Natural killer cell treated with Interleukin-12 subunit alpha and Interleukin-12 subunit beta and Interleukin-15 and Interleukin-18, amount 100 ng/mL, for 72 hours (primary cell): Measurements from ENCODE around the gene KCNK3. TPM values are rescaled to one million over a fixed set of nuclear protein-coding genes. Genes with fewer than 3 reads are reported as not detected.
"Not testable (repeated sequence)": the region's sequence is repeated elsewhere in the genome, so short reads cannot be mapped to it uniquely, and the experiment has no call there.

Experiments used
- ATAC-seq, 2 donors: fragments of 150-1000 bp; cut with Tn5 transposase in 1 of 2; sonication (Bioruptor Pico), chemical (Tn5 transposase) in 1 of 2; 2 replicates each; pipeline ENCODE4 v1.10.0; 2021
- DNase-seq: peaks from one replicate; pipeline ENCODE4 v3.0.0; 2022; ENCODE audit warnings: low spot score
- H3K27ac Mint-ChIP-seq, 2 donors: 1 replicate in 1 of 2; 2 replicates in 1 of 2; pipeline ENCODE4 v1.8.0; 2022; ENCODE audit warnings: mixed read lengths in 2 of 2, mild to moderate bottlenecking in 1 of 2, moderate library complexity in 1 of 2
- H3K27me3 Mint-ChIP-seq, 2 donors: 1 replicate in 1 of 2; 2 replicates in 1 of 2; pipeline ENCODE4 v1.8.0; 2022; ENCODE audit warnings: mixed read lengths in 2 of 2
- H3K36me3 Mint-ChIP-seq: one replicate; pipeline ENCODE4 v1.8.0; 2022; ENCODE audit warnings: mixed read lengths
- H3K4me1 Mint-ChIP-seq, 2 donors: 1 replicate in 1 of 2; 2 replicates in 1 of 2; pipeline ENCODE4 v1.8.0; 2022; ENCODE audit warnings: low read depth in 2 of 2, mixed read lengths in 2 of 2, mild to moderate bottlenecking in 1 of 2
- H3K4me3 Mint-ChIP-seq: one replicate; pipeline ENCODE4 v1.8.0; 2022; ENCODE audit warnings: mixed read lengths
- H3K9me3 Mint-ChIP-seq: 2 replicates; pipeline ENCODE4 v1.8.0; 2022; ENCODE audit warnings: mixed read lengths
- total RNA-seq, 2 donors: library from RNA; stranded (reverse); gene quantifications; one replicate each; pipeline ENCODE4 v1.2.3, GENCODE V29; 2022

The KCNK3 gene
- total RNA-seq, 2 donors from 2014 or later = not detected

DNA sequence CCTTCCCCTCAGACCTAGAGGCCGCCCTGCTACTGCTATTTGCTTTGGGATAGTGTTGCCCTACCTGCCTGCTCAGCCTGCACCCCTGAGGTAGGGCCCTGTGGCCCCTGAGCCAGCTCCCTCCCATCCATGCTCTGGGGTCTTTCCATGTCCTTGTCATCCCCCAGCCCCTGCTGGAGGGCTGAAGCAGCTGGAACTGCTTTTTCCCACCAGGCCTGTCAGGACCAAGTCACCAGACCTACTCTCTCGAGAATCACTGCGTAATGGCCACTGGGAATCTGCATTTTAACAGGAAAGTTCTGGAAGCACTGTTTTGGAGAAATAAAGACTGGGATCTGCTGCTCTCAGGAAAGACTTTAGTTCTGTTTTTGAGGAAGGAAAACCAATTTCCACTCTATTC lies 51.3 kb downstream of the KCNK3 start:
- peaks cover 16 to 19% of the 10 kb centered on the region in 2 donors for H3K4me1 Mint-ChIP-seq
- H3K9me3 Mint-ChIP-seq = no peaks in the 10 kb centered on the region
- no peak overlapping the region for H3K4me3 Mint-ChIP-seq
- H3K27me3 Mint-ChIP-seq = peaks cover 0 to 6% of the 10 kb centered on the region in 2 donors
- H3K36me3 Mint-ChIP-seq = no peaks in the 10 kb centered on the region
- ATAC-seq = no peak
- no peak overlapping the region for H3K27ac Mint-ChIP-seq
- DNase-seq = no peak

DNA sequence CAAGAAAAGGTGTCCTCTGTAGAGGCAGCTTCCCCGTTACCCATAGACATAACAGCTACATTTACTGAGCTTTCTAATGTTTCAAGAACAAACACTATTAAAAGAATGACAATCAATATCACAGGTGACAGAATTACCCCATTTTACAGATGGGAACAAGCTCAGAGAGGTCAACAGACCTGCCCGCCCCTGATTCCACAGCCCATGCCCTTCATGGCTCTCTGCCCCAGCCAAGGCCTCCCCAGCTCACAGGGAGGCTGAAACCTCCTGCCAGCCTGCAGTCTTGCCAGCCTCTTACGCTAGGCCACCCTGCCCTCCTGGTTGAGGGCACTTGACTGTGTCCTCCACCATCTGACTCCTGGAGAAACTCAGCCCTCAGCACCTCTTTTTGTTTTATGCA lies 52.4 kb downstream of the KCNK3 start:
- Mint-ChIP-seq H3K36me3 (no peaks in the 10 kb centered on the region), H3K27me3 (peaks cover 0 to 6% of the 10 kb centered on the region in 2 donors), H3K9me3 (no peaks in the 10 kb centered on the region), H3K4me1 (peaks cover 16% of the 10 kb centered on the region in 2 donors), H3K27ac (no peak overlapping the region), H3K4me3 (no peak overlapping the region)
- ATAC-seq (no peak), DNase-seq (no peak)

DNA sequence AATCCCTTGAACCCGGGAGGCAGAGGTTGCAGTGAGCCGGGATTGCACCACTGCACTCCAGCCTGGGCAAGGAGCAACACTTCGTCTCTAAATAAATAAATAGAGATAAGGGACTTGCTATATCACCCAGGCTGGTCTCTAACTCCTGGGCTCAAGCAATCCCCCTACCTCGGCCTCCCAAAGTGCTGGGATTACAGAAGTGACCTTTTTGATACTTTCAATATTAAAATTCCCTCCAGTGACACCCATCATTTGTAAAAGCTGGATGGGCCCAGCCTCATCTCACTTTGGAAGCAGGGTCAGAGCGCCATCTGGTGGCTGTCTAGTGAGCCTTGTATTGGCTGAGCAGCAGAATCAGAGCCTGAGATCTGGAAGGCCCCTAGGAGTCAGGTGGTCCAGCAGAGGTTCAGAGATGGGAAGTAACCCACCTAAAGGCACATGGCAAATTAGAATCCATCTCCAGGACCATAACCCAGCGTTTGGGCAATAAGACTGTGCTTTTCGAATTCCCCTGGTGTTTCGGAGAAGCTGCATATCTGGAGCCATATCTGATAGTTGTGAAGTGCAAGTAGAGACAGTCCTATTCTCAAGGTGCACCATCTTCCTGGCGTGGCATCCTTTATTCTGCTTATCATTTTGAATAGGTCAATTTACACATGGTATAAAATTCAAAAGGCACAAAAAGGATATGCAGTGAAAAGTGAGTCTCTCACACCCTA lies 53.2 kb downstream of the KCNK3 start:
- Mint-ChIP-seq H3K4me3 (no peak overlapping the region), H3K36me3 (no peaks in the 10 kb centered on the region), H3K4me1 (peaks cover 10 to 14% of the 10 kb centered on the region in 2 donors), H3K27me3 (peaks cover 0 to 6% of the 10 kb centered on the region in 2 donors), H3K9me3 (no peaks in the 10 kb centered on the region), H3K27ac (no peak overlapping the region)
- peak; percentile 84 for DNase-seq
- ATAC-seq = peak; percentile 69 to 80

DNA sequence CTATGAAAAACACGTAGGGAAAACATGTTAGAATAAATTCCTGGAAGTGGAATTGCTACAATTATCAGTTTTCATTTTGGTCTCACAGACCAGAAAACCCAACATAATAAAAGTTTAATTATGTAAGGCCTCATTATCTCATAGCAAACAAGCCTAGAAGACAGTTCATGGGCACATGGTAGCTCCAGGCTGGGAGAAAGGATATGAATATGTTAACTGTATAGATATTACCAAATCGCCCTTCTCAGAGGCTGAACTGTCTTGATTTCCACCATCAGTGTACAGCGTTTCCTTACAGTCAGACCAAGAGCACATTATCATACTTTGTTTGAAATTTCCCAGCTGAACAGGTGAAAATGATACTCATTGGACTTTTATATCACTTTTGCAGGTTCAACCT lies 54.4 kb downstream of the KCNK3 start:
- Mint-ChIP-seq H3K4me1 (peaks cover 0 to 3% of the 10 kb centered on the region in 2 donors), H3K36me3 (no peaks in the 10 kb centered on the region), H3K9me3 (no peaks in the 10 kb centered on the region), H3K4me3 (no peak overlapping the region), H3K27me3 (no peaks in the 10 kb centered on the region), H3K27ac (no peak overlapping the region)
- ATAC-seq (no peak), DNase-seq (no peak)

DNA sequence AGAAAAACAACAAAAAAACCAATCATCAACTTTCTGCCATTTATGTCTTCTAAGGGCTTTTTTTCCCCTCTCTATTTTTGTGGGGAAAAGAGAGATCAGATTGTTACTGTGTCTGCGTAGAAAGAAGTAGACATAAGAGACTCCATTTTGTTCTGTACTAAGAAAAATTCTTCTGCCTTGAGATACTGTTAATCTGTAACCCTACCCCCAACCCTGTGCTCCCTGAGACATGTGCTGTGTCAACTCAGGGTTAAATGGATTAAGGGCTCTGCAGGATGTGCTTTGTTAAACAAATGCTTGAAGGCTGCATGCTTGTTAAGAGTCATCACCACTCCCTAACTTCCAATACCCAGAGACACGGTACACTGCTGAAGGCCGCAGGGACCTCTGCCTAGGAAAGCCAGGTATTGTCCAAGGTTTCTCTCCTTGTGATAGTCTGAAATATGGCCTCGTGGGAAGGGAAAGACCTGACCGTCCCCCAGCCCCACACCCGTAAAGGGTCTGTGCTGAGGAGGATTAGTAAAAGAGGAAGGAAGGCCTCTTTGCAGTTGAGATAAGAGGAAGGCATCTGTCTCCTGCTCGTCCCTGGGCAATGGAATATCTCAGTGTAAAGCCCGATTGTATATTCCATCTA lies 57.4 kb downstream of the KCNK3 start:
- not testable (repeated sequence) for H3K9me3 Mint-ChIP-seq, H3K27me3 Mint-ChIP-seq, H3K36me3 Mint-ChIP-seq, DNase-seq, ATAC-seq, H3K4me1 Mint-ChIP-seq, H3K4me3 Mint-ChIP-seq, H3K27ac Mint-ChIP-seq

DNA sequence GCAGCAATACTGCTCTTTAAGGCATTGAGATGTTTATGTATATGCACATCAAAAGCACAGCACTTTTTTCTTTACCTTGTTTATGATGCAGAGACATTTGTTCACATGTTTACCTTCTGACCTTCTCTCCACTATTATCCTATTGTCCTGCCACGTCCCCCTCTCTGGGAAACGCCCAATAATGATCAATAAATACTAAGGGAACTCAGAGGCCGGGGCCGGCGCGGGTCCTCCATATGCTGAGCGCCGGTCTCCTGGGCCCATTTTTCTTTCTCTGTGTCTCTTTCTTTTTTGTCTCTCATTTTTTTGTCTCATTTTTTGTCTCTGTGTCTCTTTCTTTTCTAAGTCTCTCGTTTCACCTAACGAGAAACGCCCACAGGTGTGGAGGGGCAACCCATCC lies 57.9 kb downstream of the KCNK3 start:
- not testable (repeated sequence) for H3K9me3 Mint-ChIP-seq, DNase-seq, H3K27ac Mint-ChIP-seq, H3K36me3 Mint-ChIP-seq, H3K27me3 Mint-ChIP-seq, H3K4me1 Mint-ChIP-seq, H3K4me3 Mint-ChIP-seq, ATAC-seq

DNA sequence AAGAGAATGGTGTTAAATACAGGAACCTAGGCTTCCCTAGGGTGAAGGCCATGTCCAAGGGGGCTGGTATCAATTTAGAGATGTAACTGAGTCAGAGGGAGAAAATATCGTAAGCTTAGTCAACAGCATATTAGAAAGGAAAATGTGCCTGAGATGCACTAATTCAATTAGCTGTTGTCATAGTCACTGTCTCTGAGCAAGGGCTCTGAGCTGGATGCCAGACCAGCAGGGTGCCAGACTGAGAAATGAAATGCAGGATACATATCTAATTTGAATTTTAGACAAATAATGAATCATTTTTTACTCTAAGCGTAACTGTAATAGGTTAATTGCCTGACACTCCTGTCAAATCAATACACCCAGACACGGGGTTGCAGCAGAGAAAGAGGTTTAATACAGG lies 60.1 kb downstream of the KCNK3 start:
- no peak for DNase-seq
- Mint-ChIP-seq H3K9me3 (no peaks in the 10 kb centered on the region), H3K36me3 (no peaks in the 10 kb centered on the region), H3K4me1 (peaks cover 0 to 2% of the 10 kb centered on the region in 2 donors), H3K4me3 (no peak overlapping the region), H3K27ac (no peak overlapping the region), H3K27me3 (no peaks in the 10 kb centered on the region)
- ATAC-seq = no peak

DNA sequence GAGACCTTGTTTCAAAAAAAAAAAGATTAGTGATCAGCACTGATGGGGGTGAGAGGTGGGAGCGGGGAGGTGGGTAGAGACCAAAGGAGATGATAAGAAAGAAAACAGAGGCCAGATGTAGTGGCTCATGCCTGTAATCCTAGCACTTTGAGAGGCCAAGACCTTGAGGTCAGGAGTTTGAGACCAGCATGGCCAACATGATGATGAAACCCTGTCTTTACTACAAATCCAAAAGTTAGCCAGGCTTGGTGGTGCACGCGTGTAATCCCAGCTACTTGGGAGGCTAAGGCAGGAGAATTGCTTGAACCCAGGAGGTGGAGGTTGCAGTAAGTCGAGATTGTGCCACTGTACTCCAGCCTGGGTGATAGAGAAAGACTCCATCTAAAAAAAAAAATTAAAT lies 62.0 kb downstream of the KCNK3 start:
- Mint-ChIP-seq H3K27ac (no peak overlapping the region), H3K4me1 (peaks cover 9 to 10% of the 10 kb centered on the region in 2 donors), H3K9me3 (no peaks in the 10 kb centered on the region), H3K4me3 (no peak overlapping the region), H3K36me3 (no peaks in the 10 kb centered on the region), H3K27me3 (no peaks in the 10 kb centered on the region)
- ATAC-seq = no peak
- no peak for DNase-seq

DNA sequence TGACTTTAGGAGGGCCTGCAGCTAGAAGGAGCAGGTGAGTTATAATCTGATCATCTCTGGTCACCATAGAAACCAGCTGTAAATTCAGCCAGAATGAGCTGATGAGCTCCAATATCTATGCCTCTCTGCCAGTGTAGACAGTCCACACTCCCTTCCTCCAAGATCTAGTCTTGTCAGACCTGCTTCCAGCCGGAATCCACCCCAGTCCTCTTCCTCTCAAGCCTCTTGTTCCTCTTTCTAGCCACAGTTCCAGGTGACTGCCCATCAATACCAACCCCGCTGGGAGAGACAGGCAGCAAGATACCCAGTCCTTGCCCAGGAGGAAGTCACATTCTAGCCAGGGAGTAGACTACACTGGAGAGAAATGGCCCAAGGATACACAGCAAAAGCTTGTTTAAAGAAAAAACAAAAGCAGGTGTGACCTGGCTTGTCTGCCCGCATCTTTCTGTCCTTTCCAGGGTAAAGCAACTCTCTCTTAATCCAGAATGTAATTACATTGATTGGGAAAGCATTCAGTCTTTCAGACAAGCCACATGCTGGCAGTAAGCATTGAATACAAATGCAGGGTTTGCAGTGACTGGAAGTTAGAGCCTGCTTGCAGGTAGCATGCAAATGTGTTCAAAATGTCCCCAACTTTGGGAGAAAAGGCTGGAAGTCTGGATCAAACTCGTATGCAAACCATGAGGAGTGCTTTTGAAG lies 62.6 kb downstream of the KCNK3 start:
- Mint-ChIP-seq H3K27ac (no peak overlapping the region), H3K36me3 (no peaks in the 10 kb centered on the region), H3K4me3 (no peak overlapping the region), H3K4me1 (peaks cover 9 to 10% of the 10 kb centered on the region in 2 donors), H3K27me3 (no peaks in the 10 kb centered on the region), H3K9me3 (no peaks in the 10 kb centered on the region)
- DNase-seq (no peak), ATAC-seq (no peak)

DNA sequence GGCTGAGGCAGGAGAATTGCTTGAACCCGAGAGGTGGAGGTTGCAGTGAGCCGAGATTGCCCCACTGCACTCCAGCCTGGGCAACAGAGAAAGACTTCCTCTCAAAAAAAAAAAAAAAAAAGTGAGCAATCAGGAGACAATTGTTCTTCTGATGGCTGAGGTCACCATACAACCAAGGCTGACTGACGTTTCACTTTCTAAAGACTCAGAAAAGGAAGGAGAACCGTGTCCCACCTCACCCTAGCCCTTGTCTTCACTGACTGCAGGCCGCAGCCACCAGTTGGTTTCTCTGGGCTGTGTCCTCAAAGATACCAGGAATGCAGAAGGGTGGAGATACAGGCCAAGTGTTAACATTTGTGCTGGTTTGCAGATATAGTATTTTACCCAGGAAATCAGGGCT lies 63.8 kb downstream of the KCNK3 start:
- H3K4me1 Mint-ChIP-seq = peaks cover 9 to 10% of the 10 kb centered on the region in 2 donors
- H3K9me3 Mint-ChIP-seq = no peaks in the 10 kb centered on the region
- H3K4me3 Mint-ChIP-seq = no peak overlapping the region
- no peaks in the 10 kb centered on the region for H3K36me3 Mint-ChIP-seq
- H3K27ac Mint-ChIP-seq = no peak overlapping the region
- H3K27me3 Mint-ChIP-seq = no peaks in the 10 kb centered on the region
- no peak for ATAC-seq
- DNase-seq = no peak

DNA sequence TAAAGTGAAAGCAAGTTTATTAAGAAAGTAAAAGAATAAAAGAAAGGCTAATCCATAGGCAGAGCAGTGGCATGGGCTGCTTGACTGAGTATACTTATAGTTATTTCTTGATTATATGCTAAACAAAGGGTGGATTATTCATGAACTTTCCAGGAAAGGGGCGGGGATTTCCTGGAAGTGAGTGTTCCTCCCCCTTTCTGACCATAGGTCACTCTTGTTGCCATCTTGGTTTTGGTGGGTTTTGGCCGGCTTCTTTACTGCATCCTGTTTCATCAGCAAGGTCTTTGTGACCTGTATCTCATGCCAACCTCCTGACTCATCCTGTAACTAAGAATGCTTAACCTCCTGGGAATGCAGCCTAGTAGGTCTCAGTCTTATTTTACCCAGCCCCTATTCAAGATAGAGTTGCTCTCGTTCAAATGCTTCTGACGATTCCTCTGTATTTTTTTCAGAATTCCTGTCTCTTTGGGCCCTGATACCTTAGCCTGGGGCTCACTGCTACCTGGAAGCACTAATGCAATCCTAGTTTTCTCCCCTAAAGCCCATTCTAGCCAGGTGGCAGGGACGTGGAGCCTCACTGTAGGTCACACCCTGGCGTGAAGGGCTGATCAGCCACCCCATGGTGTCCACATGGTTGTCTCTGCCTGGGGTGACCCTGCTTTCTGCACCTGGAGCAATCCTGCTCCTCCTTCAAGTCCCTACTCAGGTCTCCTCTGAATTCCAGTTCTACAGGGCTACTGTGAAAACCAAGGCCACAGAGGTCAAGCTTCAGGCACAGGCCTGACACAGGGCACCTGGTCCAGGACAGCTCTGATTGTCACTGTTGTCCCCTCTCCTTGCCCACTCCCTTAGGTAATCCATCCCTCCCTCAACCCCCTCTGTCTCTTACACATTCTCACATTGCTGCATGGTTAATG lies 65.6 kb downstream of the KCNK3 start:
- peak overlapping the region; percentile 13 for H3K4me3 Mint-ChIP-seq
- peaks cover 9 to 10% of the 10 kb centered on the region in 2 donors for H3K4me1 Mint-ChIP-seq
- H3K36me3 Mint-ChIP-seq = no peaks in the 10 kb centered on the region
- peak overlapping the region; percentile 62 to 73 for H3K27ac Mint-ChIP-seq
- no peaks in the 10 kb centered on the region for H3K9me3 Mint-ChIP-seq
- DNase-seq (peak; percentile 64), ATAC-seq (peak; percentile 65 to 71)
- no peaks in the 10 kb centered on the region for H3K27me3 Mint-ChIP-seq

DNA sequence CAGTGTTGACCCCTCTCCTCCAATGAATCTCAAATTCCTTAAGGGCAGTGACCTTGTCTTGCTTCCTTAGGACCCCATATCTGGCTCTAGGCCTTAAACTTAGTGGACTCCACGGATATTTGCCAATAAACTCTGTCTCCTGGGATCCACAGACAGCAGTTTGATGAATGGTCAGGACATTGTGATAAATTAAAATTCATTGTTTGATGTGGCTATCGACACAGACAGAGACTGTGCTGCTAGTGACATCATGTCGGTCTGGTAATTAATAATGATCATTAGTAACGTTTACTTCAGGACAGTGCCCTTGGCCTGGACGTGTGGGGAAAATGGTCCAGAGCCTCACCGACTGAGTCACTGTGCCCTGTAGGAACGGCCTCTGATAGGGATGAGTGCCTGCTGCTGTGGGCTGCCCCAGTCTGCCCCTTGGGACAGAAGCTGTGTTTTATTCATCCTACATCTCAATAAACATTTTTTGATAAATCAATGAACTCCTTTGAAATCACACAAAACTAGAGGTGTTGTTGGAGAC lies 66.3 kb downstream of the KCNK3 start:
- peak overlapping the region; percentile 62 to 73 for H3K27ac Mint-ChIP-seq

DNA sequence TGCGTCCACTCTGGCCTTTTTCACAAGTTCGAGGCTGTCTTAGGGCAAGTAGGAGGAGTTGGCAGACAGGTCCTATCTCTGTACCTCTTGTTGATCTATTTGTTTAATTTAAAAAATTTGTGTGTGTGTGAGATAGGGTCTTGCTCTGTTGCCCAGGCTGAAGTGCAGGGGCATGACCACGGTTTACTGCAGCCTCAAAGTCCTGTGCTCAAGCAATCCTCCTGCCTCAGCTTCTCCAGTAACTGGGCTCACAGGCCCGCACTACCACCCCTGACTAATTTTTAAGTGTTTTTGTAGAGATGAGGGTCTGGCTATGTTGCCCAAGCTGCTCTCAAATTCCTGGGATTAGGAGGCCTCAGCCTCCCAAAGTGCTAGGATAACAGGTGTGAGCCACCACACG lies 67.3 kb downstream of the KCNK3 start:
- H3K27me3 Mint-ChIP-seq = no peaks in the 10 kb centered on the region
- H3K9me3 Mint-ChIP-seq = no peaks in the 10 kb centered on the region
- H3K4me3 Mint-ChIP-seq = no peak overlapping the region
- DNase-seq (no peak), ATAC-seq (no peak)
- H3K36me3 Mint-ChIP-seq = no peaks in the 10 kb centered on the region
- peaks cover 18 to 19% of the 10 kb centered on the region in 2 donors for H3K4me1 Mint-ChIP-seq
- H3K27ac Mint-ChIP-seq = peak overlapping the region in 1 of 2 donors; percentile 54

More for the DNA sequence above, 66.3 kb downstream of the KCNK3 start:
- Mint-ChIP-seq H3K9me3 (no peaks in the 10 kb centered on the region), H3K4me3 (no peak overlapping the region), H3K27me3 (no peaks in the 10 kb centered on the region), H3K4me1 (peaks cover 13 to 14% of the 10 kb centered on the region in 2 donors), H3K36me3 (no peaks in the 10 kb centered on the region)
- no peak for ATAC-seq
- no peak for DNase-seq
